T-helper 1 cell treated with Interleukin-12 subunit alpha and Interleukin-12 subunit beta and Interleukin-4 antibody, amounts not matched to agents 30 μg/mL and 1 μg/mL, for 36 hours (primary cell): ENCODE data around the gene RNF183.
"Not testable (repeated sequence)": the region's sequence is repeated elsewhere in the genome, so short reads cannot be mapped to it uniquely, and the experiment has no call there.

ENCODE experiments used
- H3K27ac Mint-ChIP-seq: one replicate; pipeline ENCODE4 v1.8.0; 2021; ENCODE audit warnings: mild to moderate bottlenecking, mixed read lengths
- H3K27me3 Mint-ChIP-seq: one replicate; pipeline ENCODE4 v1.8.0; 2021; ENCODE audit warnings: low read depth, mixed read lengths
- H3K36me3 Mint-ChIP-seq: one replicate; pipeline ENCODE4 v1.8.0; 2021; ENCODE audit warnings: low read depth, mixed read lengths
- H3K4me1 Mint-ChIP-seq: one replicate; pipeline ENCODE4 v1.8.0; 2021; ENCODE audit warnings: low read depth, mixed read lengths
- H3K4me3 Mint-ChIP-seq: one replicate; pipeline ENCODE4 v1.8.0; 2021; ENCODE audit warnings: mild to moderate bottlenecking, moderate library complexity, mixed read lengths
- H3K9me3 Mint-ChIP-seq: one replicate; pipeline ENCODE4 v1.8.0; 2021; ENCODE audit warnings: mixed read lengths

Gene RNF183

DNA sequence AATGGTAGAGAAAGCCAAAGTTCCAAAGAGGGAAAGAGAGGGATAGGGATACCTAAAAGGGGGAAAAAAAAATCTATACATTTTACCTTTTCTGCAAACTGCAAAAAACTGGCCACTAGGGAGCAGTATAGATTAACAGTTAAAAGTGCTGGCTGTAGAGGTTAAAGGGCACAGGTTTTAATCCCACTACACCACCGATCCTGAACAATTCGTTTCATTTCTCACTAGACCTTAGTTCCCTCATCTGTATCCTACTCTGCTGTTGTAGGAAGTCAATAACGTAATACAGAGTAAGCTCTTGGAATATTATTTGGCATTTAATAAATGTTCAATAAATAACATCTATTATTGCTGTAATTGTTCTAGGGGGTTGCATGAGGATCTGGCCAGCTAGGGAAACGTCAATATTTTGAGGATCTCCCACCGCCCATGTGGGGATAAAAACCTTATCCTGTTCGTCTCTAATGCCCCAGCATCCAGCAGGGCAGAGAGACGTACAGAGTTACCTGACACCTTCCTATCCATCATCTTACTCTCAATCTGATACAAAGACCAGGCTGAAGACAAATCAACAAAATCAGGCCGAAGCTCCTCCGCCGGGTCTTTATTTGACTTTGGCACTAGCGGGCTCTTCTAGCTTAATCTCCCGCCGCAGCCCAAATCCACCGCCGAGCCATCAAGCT is 28.6 kb downstream of the RNF183 start:
- Mint-ChIP-seq H3K4me1 (peaks cover 11% of the 10 kb centered on the region), H3K27me3 (no peaks in the 10 kb centered on the region), H3K27ac (no peak overlapping the region), H3K36me3 (peaks cover 30% of the 10 kb centered on the region), H3K9me3 (no peaks in the 10 kb centered on the region), H3K4me3 (no peak overlapping the region)

DNA sequence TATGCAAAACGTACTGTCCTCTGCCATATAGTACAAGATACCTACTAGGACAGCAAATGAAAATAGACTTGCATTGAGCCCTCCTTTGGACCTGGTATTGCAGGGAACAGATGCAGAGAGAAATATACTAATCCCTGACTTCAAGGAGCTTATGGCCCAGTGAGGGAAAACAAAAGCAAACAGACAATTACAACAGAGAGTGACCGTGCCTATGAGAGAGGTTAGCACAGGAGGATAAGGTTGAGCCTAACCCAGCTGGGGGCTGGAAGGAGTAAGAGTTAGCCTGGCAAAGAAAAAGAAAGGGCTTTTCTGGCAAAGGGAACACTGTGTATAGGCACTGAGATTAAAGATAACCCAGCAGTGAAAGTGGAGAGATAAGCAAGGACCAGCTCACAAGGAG is 33.3 kb downstream of the RNF183 start:
- Mint-ChIP-seq H3K36me3 (peaks cover 27% of the 10 kb centered on the region), H3K27me3 (no peaks in the 10 kb centered on the region), H3K27ac (peak overlapping the region; percentile 16), H3K4me3 (no peak overlapping the region), H3K4me1 (peaks cover 8% of the 10 kb centered on the region), H3K9me3 (no peaks in the 10 kb centered on the region)

- no peaks in the 10 kb centered on the region for H3K27me3 Mint-ChIP-seq
- H3K4me1 Mint-ChIP-seq = peaks cover 8% of the 10 kb centered on the region
- no peaks in the 10 kb centered on the region for H3K9me3 Mint-ChIP-seq
- H3K4me3 Mint-ChIP-seq = no peak overlapping the region
- H3K27ac Mint-ChIP-seq = no peak overlapping the region
- H3K36me3 Mint-ChIP-seq = peaks cover 29% of the 10 kb centered on the region
Observed at GRCh38 chr9:113269355-113269754, 33.8 kb downstream of the RNF183 start.

- Mint-ChIP-seq H3K4me3 (no peak overlapping the region), H3K9me3 (no peaks in the 10 kb centered on the region), H3K4me1 (peaks cover 8% of the 10 kb centered on the region), H3K36me3 (peaks cover 26% of the 10 kb centered on the region), H3K27ac (no peak overlapping the region), H3K27me3 (no peaks in the 10 kb centered on the region)
Observed at GRCh38 chr9:113267911-113268566, 35.1 kb downstream of the RNF183 start.

GRCh38 chr9:113266174-113266573 is 37.0 kb downstream of the RNF183 start:
- Mint-ChIP-seq H3K36me3 (peaks cover 27% of the 10 kb centered on the region), H3K9me3 (no peaks in the 10 kb centered on the region), H3K4me3 (no peak overlapping the region), H3K27ac (no peak overlapping the region), H3K4me1 (peaks cover 8% of the 10 kb centered on the region), H3K27me3 (no peaks in the 10 kb centered on the region)

GRCh38 chr9:113261917-113262671 is 41.1 kb downstream of the RNF183 start:
- Mint-ChIP-seq H3K27me3 (no peaks in the 10 kb centered on the region), H3K27ac (no peak overlapping the region), H3K4me1 (no peaks in the 10 kb centered on the region), H3K4me3 (no peak overlapping the region), H3K9me3 (no peaks in the 10 kb centered on the region), H3K36me3 (peaks cover 31% of the 10 kb centered on the region)

DNA sequence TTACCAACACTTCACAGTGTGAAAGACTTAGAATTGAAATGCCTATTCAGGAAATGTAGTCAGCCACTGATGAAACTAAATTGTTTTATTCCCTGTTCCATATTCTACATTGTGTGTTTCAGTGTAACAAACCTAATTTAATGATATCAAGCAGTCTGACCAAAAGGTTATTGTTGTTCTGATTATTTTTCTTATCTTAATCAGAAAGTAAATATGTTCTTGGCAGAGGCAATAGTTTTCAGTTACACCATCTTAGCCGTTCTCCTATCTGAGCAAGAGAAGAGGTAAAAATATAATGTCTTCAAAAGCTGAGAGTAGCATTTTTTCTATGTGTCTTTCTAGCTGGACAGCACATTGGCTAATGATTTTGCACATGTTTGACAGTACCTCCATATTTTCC is 44.9 kb downstream of the RNF183 start:
- H3K27ac Mint-ChIP-seq = no peak overlapping the region

GRCh38 chr9:113257863-113258262 is 45.3 kb downstream of the RNF183 start:
- H3K27ac Mint-ChIP-seq = no peak overlapping the region
- H3K9me3 Mint-ChIP-seq = no peaks in the 10 kb centered on the region
- H3K4me3 Mint-ChIP-seq = no peak overlapping the region
- no peaks in the 10 kb centered on the region for H3K27me3 Mint-ChIP-seq
- no peaks in the 10 kb centered on the region for H3K4me1 Mint-ChIP-seq
- peaks cover 27% of the 10 kb centered on the region for H3K36me3 Mint-ChIP-seq

More for the DNA sequence above, 44.9 kb downstream of the RNF183 start:
- Mint-ChIP-seq H3K36me3 (peaks cover 24% of the 10 kb centered on the region), H3K4me1 (no peaks in the 10 kb centered on the region), H3K9me3 (no peaks in the 10 kb centered on the region), H3K4me3 (no peak overlapping the region), H3K27me3 (no peaks in the 10 kb centered on the region)

DNA sequence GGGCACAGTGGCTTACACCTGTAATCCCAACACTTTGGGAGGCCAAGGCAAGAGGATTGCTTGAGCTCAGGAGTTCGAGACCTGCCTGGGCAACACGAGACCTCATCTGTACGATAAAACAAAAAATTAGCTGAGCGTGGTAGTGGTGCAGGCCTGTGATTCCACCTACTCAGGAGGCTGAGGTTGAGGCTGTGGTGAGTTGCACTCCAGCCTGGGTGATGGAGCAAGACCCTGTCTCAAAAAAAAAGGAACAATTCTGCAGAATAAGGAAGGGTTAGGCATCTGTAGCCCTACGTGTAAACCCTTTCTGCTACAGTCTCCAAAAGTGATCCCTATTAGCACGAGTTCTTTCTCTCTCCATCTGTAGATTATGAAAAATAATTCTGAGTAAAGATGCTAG is 47.7 kb downstream of the RNF183 start:
- no peaks in the 10 kb centered on the region for H3K27me3 Mint-ChIP-seq
- H3K36me3 Mint-ChIP-seq = peaks cover 18% of the 10 kb centered on the region
- peaks cover 3% of the 10 kb centered on the region for H3K9me3 Mint-ChIP-seq
- no peak overlapping the region for H3K27ac Mint-ChIP-seq
- no peaks in the 10 kb centered on the region for H3K4me1 Mint-ChIP-seq
- no peak overlapping the region for H3K4me3 Mint-ChIP-seq

DNA sequence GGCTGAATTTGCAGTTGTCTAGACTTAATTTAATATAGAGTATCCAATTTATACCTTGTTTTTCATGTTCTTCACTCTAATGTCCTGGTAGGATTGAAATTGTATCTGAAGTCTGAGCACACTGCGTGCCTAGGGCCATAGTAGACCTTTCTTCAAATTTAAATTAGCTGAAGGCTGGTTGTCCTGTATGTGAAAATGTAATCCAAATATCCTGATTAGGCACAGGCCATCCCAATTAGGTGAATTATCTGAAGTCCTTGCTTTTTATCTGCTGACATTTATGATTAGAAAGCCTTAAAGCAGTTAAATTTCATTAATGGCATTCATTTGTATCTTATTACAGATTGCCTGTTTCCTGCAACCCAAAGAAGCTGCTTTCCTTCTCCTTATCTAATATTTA is 48.2 kb downstream of the RNF183 start:
- no peaks in the 10 kb centered on the region for H3K4me1 Mint-ChIP-seq
- peaks cover 3% of the 10 kb centered on the region for H3K9me3 Mint-ChIP-seq
- peaks cover 13% of the 10 kb centered on the region for H3K36me3 Mint-ChIP-seq
- no peak overlapping the region for H3K27ac Mint-ChIP-seq
- H3K27me3 Mint-ChIP-seq = no peaks in the 10 kb centered on the region
- H3K4me3 Mint-ChIP-seq = no peak overlapping the region

DNA sequence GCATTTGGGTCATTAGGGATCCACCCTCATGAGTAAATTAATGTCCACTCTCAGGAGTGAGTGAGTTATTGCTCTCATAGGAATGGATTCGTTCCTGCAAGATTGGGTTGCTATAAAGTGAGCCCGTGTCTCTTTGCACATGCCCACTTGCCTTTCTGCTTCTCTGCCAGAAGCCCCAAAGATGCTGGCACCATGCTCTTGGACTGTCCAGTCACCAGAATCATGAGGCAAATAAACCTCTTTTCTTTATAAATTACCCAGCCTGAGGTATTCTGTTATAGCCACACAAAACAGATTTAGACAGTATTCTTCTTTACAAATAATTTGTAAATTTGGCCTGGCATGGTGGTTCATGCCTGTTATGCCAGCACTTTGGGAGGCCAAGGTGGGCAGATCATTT is 52.4 kb downstream of the RNF183 start:
- H3K9me3 Mint-ChIP-seq = peaks cover 6% of the 10 kb centered on the region
- no peaks in the 10 kb centered on the region for H3K27me3 Mint-ChIP-seq
- H3K4me1 Mint-ChIP-seq = no peaks in the 10 kb centered on the region
- peaks cover 6% of the 10 kb centered on the region for H3K36me3 Mint-ChIP-seq
- H3K4me3 Mint-ChIP-seq = no peak overlapping the region
- no peak overlapping the region for H3K27ac Mint-ChIP-seq

DNA sequence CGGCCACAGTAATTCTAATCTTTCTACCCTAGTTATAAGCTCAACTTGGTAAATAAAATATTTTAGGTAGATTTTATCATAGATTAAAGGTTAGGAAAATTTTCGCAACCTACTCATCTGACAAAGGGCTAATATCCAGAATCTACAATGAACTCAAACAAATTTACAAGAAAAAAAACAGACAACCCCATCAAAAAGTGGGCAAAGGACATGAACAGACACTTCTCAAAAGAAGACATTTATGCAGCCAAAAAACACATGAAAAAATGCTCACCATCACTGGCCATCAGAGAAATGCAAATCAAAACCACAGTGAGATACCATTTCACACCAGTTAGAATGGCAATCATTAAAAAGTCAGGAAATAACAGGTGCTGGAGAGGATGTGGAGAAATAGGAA is 53.5 kb downstream of the RNF183 start:
- not testable (repeated sequence) for H3K4me3 Mint-ChIP-seq, H3K27ac Mint-ChIP-seq, H3K4me1 Mint-ChIP-seq, H3K9me3 Mint-ChIP-seq, H3K27me3 Mint-ChIP-seq, H3K36me3 Mint-ChIP-seq

GRCh38 chr9:113247640-113248039 is 55.5 kb downstream of the RNF183 start:
- Mint-ChIP-seq H3K36me3 (peaks cover 4% of the 10 kb centered on the region), H3K9me3 (peaks cover 6% of the 10 kb centered on the region), H3K27me3 (no peaks in the 10 kb centered on the region), H3K27ac (no peak overlapping the region), H3K4me3 (no peak overlapping the region), H3K4me1 (no peaks in the 10 kb centered on the region)
